Testis (tissue), 2 donors: ENCODE results near the gene TIAM2.

Experiments used
- POLR2A ChIP-seq: fragments of 450-650 bp; IDR thresholded peaks from one replicate; pipeline ENCODE4 v1.6.1; 2017; ENCODE audit warnings: antibody characterized with exemption, mild to moderate bottlenecking, moderate library complexity
- TF ChIP-seq, protein P1 (sequence below), 3 experiments: fragments of 450-650 bp in 2 of 3; fragments of 200-600 bp in 1 of 3; sonication (generic) in 1 of 3; IDR thresholded peaks; one replicate each; pipeline ENCODE4 v1.5.1; 2016 to 2019; ENCODE audit warnings: antibody characterized with exemption in 3 of 3, mild to moderate bottlenecking in 2 of 3, moderate library complexity in 1 of 3

DNA sequence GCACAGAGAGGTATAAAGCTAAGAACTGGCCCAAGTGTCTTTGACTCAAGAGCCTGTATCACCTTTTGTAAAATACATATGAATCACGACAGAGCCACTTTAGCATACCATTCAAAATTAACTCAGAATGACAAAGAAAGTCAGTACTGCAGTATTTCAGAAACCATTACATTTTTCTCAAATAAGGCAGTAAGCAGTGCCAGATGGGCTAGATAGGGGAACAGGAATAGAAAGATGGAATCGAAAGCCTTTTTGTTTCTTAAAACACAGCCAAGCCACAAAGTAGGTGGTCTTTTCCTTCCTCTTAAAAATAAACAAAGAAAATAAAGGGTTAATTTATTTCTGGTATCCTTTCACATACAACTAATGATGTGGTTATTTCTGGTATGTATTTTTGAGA lies 279.0 kb downstream of the TIAM2 start:
- TF ChIP-seq POLR2A, result no peak
- TF ChIP-seq, protein P1, sequence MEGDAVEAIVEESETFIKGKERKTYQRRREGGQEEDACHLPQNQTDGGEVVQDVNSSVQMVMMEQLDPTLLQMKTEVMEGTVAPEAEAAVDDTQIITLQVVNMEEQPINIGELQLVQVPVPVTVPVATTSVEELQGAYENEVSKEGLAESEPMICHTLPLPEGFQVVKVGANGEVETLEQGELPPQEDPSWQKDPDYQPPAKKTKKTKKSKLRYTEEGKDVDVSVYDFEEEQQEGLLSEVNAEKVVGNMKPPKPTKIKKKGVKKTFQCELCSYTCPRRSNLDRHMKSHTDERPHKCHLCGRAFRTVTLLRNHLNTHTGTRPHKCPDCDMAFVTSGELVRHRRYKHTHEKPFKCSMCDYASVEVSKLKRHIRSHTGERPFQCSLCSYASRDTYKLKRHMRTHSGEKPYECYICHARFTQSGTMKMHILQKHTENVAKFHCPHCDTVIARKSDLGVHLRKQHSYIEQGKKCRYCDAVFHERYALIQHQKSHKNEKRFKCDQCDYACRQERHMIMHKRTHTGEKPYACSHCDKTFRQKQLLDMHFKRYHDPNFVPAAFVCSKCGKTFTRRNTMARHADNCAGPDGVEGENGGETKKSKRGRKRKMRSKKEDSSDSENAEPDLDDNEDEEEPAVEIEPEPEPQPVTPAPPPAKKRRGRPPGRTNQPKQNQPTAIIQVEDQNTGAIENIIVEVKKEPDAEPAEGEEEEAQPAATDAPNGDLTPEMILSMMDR (IDR thresholded peaks at IDR 0.05), result no peak
